HCT116 (cell line): ENCODE measurements around the gene BPIFB1. TPM values are rescaled to one million over a fixed set of nuclear protein-coding genes. Genes with fewer than 3 reads are reported as not detected.

Source experiments
- ATAC-seq: fragments of 200-7000 bp; cut with Tn5 transposase; 2 replicates; pipeline ENCODE4 v1.9.1; 2020; ENCODE audit warnings: mild to moderate bottlenecking, moderate library complexity
- BruUV-seq: library from RNA; stranded (reverse); fragments of 400-500 nt; replicated peaks from 2 replicates; lab custom pipeline; 2021; lab: Mats Ljungman, UMichigan
- CTCF ChIA-PET: fragments of 300-600 bp; sonication (Branson Sonifier 250); formaldehyde crosslinking; loops from one replicate; lab custom pipeline; 2021; ENCODE audit warnings: antibody characterized with exemption; lab: Charles Lee
- POLR2A ChIA-PET: fragments of 300-600, 350-600 bp; sonication (Branson Sonifier 250); formaldehyde crosslinking; loops from one replicate; lab custom pipeline; 2021; ENCODE audit warnings: antibody characterized with exemption; lab: Charles Lee
- RAD21 ChIA-PET, 2 experiments: fragments of 300-600 bp; sonication (Branson Sonifier 250); formaldehyde crosslinking; loops; one replicate each; lab custom pipeline; 2023; ENCODE audit warnings: low total read pairs in 2 of 2; ENCODE audit not compliant: uncharacterized antibody in 2 of 2, unreplicated experiment in 2 of 2, low non-redundant PET in 1 of 2; lab: Charles Lee
- DNase-seq: peaks from one replicate; pipeline ENCODE4 v3.0.0-alpha.2; 2010; ENCODE audit warnings: low read depth, low spot score
- H2AFZ ChIP-seq: fragments of 200-600 bp; shearing (Covaris generic), sonication (generic); 2 replicates; pipeline ENCODE4 v1.6.1; 2017; ENCODE audit warnings: low read depth, mixed run types, mixed read lengths, antibody characterized with exemption, low read length; ENCODE audit not compliant: poor library complexity, severe bottlenecking
- H3K27ac ChIP-seq: 2 replicates; pipeline ENCODE4 v1.5.1; 2012; ENCODE audit warnings: low read depth, low read length
- H3K27me3 ChIP-seq: fragments of 200-600 bp; sonication (generic); 2 replicates; pipeline ENCODE4 v1.6.1; 2016; ENCODE audit warnings: mixed run types, low read length, mixed read lengths; ENCODE audit not compliant: insufficient read depth
- H3K36me3 ChIP-seq, 2 experiments: fragments of 200-500 bp in 1 of 2; fragments of 200-600 bp in 1 of 2; sonication (Bioruptor generic) in 1 of 2; sonication (generic) in 1 of 2; 2 replicates each; pipeline versions ENCODE4 v1.5.1 to v1.6.1; 2014 to 2016; ENCODE audit warnings: low read length in 2 of 2, inconsistent platforms in 1 of 2, mixed read lengths in 1 of 2, mixed run types in 1 of 2; ENCODE audit not compliant: insufficient read depth in 2 of 2, control insufficient read depth in 1 of 2
- H3K4me1 ChIP-seq, 2 experiments: fragments of 200-600 bp in 1 of 2; sonication (generic) in 1 of 2; 2 replicates each; pipeline versions ENCODE4 v1.5.1 to v1.6.1; 2012 to 2017; ENCODE audit warnings: low read length in 2 of 2, inconsistent platforms in 1 of 2, mild to moderate bottlenecking in 1 of 2, mixed read lengths in 1 of 2, mixed run types in 1 of 2, moderate library complexity in 1 of 2; ENCODE audit not compliant: insufficient read depth in 2 of 2, control insufficient read depth in 1 of 2
- H3K4me2 ChIP-seq: fragments of 200-600 bp; sonication (generic); 2 replicates; pipeline ENCODE4 v1.6.1; 2017; ENCODE audit warnings: mixed run types, low read length, mixed read lengths
- H3K4me3 ChIP-seq, 2 experiments: fragments of 200-600 bp in 1 of 2; sonication (generic) in 1 of 2; replicated peaks in 1 of 2; 2 replicates each; pipeline ENCODE4 v1.5.1; 2011 to 2016; ENCODE audit warnings: low read length in 2 of 2, control low read depth in 1 of 2, low read depth in 1 of 2, mild to moderate bottlenecking in 1 of 2, mixed read lengths in 1 of 2, mixed run types in 1 of 2
- H3K79me2 ChIP-seq: fragments of 200-600 bp; sonication (generic); 2 replicates; pipeline ENCODE4 v1.6.1; 2017; ENCODE audit warnings: mild to moderate bottlenecking, mixed run types, low read length, moderate library complexity, mixed read lengths; ENCODE audit not compliant: insufficient read depth
- H3K9ac ChIP-seq: fragments of 200-600 bp; sonication (generic); 2 replicates; pipeline ENCODE4 v1.6.1; 2016; ENCODE audit warnings: low read length, mixed read lengths
- H3K9me2 ChIP-seq: fragments of 200-600 bp; sonication (generic), shearing (Covaris generic); 2 replicates; pipeline ENCODE4 v1.6.1; 2017; ENCODE audit warnings: mixed run types, mild to moderate bottlenecking, moderate library complexity; ENCODE audit not compliant: insufficient read depth
- H3K9me3 ChIP-seq, 2 experiments: fragments of 200-500 bp in 1 of 2; fragments of 200-600 bp in 1 of 2; sonication (Bioruptor generic) in 1 of 2; sonication (generic) in 1 of 2; 2 replicates each; pipeline ENCODE4 v1.6.1; 2014 to 2017; ENCODE audit warnings: low read length in 2 of 2, mixed read lengths in 2 of 2, inconsistent platforms in 1 of 2, low read depth in 1 of 2, mild to moderate bottlenecking in 1 of 2, mixed run types in 1 of 2, moderate library complexity in 1 of 2; ENCODE audit not compliant: control insufficient read depth in 1 of 2, insufficient read depth in 1 of 2
- H4K20me1 ChIP-seq: fragments of 200-600 bp; sonication (generic), shearing (Covaris generic); 2 replicates; pipeline ENCODE4 v1.6.1; 2017; ENCODE audit warnings: mixed run types, mild to moderate bottlenecking, moderate library complexity; ENCODE audit not compliant: insufficient read depth
- ATF3 ChIP-seq: IDR thresholded peaks from 2 replicates; pipeline ENCODE4 v1.6.1; 2012
- CEBPB ChIP-seq: IDR thresholded peaks from 2 replicates; pipeline ENCODE4 v1.6.1; 2012; ENCODE audit warnings: low read depth
- CTCF ChIP-seq, 3 experiments: fragments of 200-600 bp in 1 of 3; sonication (generic) in 1 of 3; IDR thresholded peaks in 2 of 3; conservative IDR thresholded peaks in 1 of 3; 2 replicates each; pipeline ENCODE4 v1.5.1; 2012 to 2017; ENCODE audit warnings: low read depth in 2 of 3, low read length in 2 of 3, antibody characterized with exemption in 1 of 3, borderline replicate concordance in 1 of 3, control low read depth in 1 of 3, mild to moderate bottlenecking in 1 of 3, mixed read lengths in 1 of 3, mixed run types in 1 of 3, moderate library complexity in 1 of 3; ENCODE audit not compliant: insufficient read depth in 1 of 3
- ELF1 ChIP-seq: IDR thresholded peaks from 2 replicates; pipeline ENCODE4 v1.6.1; 2012; ENCODE audit warnings: low read depth, borderline replicate concordance
- FOSL1 ChIP-seq: IDR thresholded peaks from 2 replicates; pipeline ENCODE4 v1.6.1; 2012; ENCODE audit warnings: low read depth
- POLR2AphosphoS5 ChIP-seq: IDR thresholded peaks from 2 replicates; pipeline ENCODE4 v1.6.1; 2011; ENCODE audit warnings: mild to moderate bottlenecking, low read depth, low read length, moderate library complexity
- RAD21 ChIP-seq: IDR thresholded peaks from 2 replicates; pipeline ENCODE4 v1.6.1; 2012; ENCODE audit warnings: low read depth, mild to moderate bottlenecking
- SIN3A ChIP-seq: IDR thresholded peaks from 2 replicates; pipeline ENCODE4 v1.6.1; 2012; ENCODE audit warnings: low read depth
- SP1 ChIP-seq: IDR thresholded peaks from 2 replicates; pipeline ENCODE4 v1.6.1; 2012; ENCODE audit warnings: low read depth
- SRF ChIP-seq: IDR thresholded peaks from 2 replicates; pipeline ENCODE4 v1.6.1; 2012; ENCODE audit warnings: low read depth
- YY1 ChIP-seq: IDR thresholded peaks from 2 replicates; pipeline ENCODE4 v1.6.1; 2011; ENCODE audit warnings: low read length, low read depth, moderate library complexity, mild to moderate bottlenecking; ENCODE audit not compliant: insufficient replicate concordance; ENCODE audit errors: extremely low read depth
- ZFX ChIP-seq: fragments of 450-650 bp; IDR thresholded peaks from 2 replicates; pipeline ENCODE4 v1.6.1; 2017
- ZNF274 ChIP-seq: fragments of 200-500 bp; sonication (Bioruptor generic); IDR thresholded peaks from 2 replicates; pipeline ENCODE4 v1.6.1; 2014; ENCODE audit warnings: mild to moderate bottlenecking, low read depth, low read length, inconsistent platforms
- intact Hi-C: fragments of 100-400 bp; cut with micrococcal nuclease; formaldehyde crosslinking; loops from 2 replicates; pipeline ENCODE4 v1.10.0; 2022
- total RNA-seq: library from RNA; stranded (reverse); gene quantifications from one replicate; pipeline ENCODE4 v1.2.1, GENCODE V29; 2021; ENCODE audit not compliant: unreplicated experiment
- TF ChIP-seq, protein P1 (sequence below): IDR thresholded peaks from 2 replicates; pipeline ENCODE4 v1.6.1; 2011; ENCODE audit warnings: mild to moderate bottlenecking, low read length, moderate library complexity; ENCODE audit not compliant: insufficient replicate concordance; ENCODE audit errors: extremely low read depth
- TF ChIP-seq, protein P2 (sequence below): IDR thresholded peaks from 2 replicates; pipeline ENCODE4 v1.6.1; 2012

The BPIFB1 gene
- total RNA-seq, 1 experiment from 2014 or later: 0.17 TPM

DNA sequence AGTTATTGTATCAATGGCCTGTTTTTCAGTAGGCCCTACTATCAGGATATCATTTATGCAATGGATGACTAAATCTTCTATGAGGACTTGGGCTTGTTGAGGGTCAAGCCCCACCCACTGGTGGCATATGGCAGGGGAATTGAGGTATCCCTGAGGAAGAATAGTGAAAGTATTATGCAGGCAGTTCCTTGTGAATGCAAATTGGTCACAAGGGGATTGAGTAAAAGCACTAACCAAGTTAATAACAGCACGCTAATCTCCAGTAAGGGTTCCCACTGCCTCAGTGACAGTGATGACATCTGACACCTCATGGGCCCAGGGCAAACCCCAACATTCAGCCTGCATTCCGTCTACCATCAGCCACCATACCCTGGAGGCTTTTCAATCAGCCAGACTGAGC is 32.3 kb upstream of the BPIFB1 start:
- CTCF ChIA-PET: no interaction called here
- no peak for TF ChIP-seq RAD21
- TF ChIP-seq SIN3A: no peak
- TF ChIP-seq SP1: no peak
- TF ChIP-seq ELF1: no peak
- TF ChIP-seq, protein P1, sequence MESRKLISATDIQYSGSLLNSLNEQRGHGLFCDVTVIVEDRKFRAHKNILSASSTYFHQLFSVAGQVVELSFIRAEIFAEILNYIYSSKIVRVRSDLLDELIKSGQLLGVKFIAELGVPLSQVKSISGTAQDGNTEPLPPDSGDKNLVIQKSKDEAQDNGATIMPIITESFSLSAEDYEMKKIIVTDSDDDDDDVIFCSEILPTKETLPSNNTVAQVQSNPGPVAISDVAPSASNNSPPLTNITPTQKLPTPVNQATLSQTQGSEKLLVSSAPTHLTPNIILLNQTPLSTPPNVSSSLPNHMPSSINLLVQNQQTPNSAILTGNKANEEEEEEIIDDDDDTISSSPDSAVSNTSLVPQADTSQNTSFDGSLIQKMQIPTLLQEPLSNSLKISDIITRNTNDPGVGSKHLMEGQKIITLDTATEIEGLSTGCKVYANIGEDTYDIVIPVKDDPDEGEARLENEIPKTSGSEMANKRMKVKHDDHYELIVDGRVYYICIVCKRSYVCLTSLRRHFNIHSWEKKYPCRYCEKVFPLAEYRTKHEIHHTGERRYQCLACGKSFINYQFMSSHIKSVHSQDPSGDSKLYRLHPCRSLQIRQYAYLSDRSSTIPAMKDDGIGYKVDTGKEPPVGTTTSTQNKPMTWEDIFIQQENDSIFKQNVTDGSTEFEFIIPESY: no peak
- no peak for TF ChIP-seq ZNF274
- no peak for TF ChIP-seq FOSL1
- TF ChIP-seq, protein P2, sequence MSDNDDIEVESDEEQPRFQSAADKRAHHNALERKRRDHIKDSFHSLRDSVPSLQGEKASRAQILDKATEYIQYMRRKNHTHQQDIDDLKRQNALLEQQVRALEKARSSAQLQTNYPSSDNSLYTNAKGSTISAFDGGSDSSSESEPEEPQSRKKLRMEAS: no peak
- TF ChIP-seq SRF: no peak
- TF ChIP-seq CTCF (IDR thresholded peaks at IDR 0.05 in 2 of 3, conservative IDR thresholded peaks at IDR 0.05 in 1 of 3; ENCODE audit: borderline replicate concordance in 1 of 3, insufficient read depth in 1 of 3, low read depth in 2 of 3, low read length in 2 of 3): no peak
- no peak for TF ChIP-seq YY1
- TF ChIP-seq ZFX: no peak
- no peak for TF ChIP-seq POLR2AphosphoS5
- TF ChIP-seq ATF3: no peak
- TF ChIP-seq CEBPB: no peak

More for the DNA sequence above, 32.3 kb upstream of the BPIFB1 start:
- Histone ChIP-seq H4K20me1 (no peaks in the 10 kb centered on the region), H3K27ac (no peak overlapping the region), H3K27me3 (no peaks in the 10 kb centered on the region), H2AFZ (no peak overlapping the region), H3K36me3 (no peaks in the 10 kb centered on the region), H3K4me3 (no peak overlapping the region), H3K9ac (no peak overlapping the region), H3K4me1 (no peaks in the 10 kb centered on the region), H3K4me2 (no peak overlapping the region), H3K79me2 (no peaks in the 10 kb centered on the region), H3K9me2 (no peaks in the 10 kb centered on the region), H3K9me3 (no peaks in the 10 kb centered on the region)
- intact Hi-C loops: no loop called here
- BruUV-seq: no TSS peak
- no peak for ATAC-seq
- DNase-seq: no peak
- RAD21 ChIA-PET: no interaction called here
- POLR2A ChIA-PET: no interaction called here
